Measurements from ENCODE around the gene KSR1. TPM values are rescaled to one million over a fixed set of nuclear protein-coding genes. Genes with fewer than 3 reads are reported as not detected.

Gene KSR1
- total and polyA plus RNA-seq, 2 experiments from 2014 or later, result 0.98 to 2.5 TPM

GRCh38 chr17:27657620-27658019 is 201.4 kb downstream of the KSR1 start:
- Histone ChIP-seq H3F3A (ENCODE audit: insufficient read depth) (no peaks in the 10 kb centered on the region), H3K9me2 (ENCODE audit: insufficient read depth) (no peaks in the 10 kb centered on the region), H3K4me2 (ENCODE audit: unreplicated experiment) (no peak overlapping the region), H3K4me1 (ENCODE audit: insufficient read depth) (no peaks in the 10 kb centered on the region), H3K36me3 (ENCODE audit: low read depth) (no peaks in the 10 kb centered on the region), H2AFZ (no peak overlapping the region), H3K9me3 (ENCODE audit: low read depth) (no peaks in the 10 kb centered on the region), H3K4me3 (no peak overlapping the region), H4K20me1 (ENCODE audit: insufficient read depth) (no peaks in the 10 kb centered on the region), H3K27ac (no peak overlapping the region), H3K9ac (no peak overlapping the region), H3K79me2 (ENCODE audit: insufficient read depth) (no peaks in the 10 kb centered on the region), H3K27me3 (replicated peaks; ENCODE audit: insufficient read depth) (no peaks in the 10 kb centered on the region)
- TF ChIP-seq EZH2 (IDR thresholded peaks at IDR 0.05; ENCODE audit: insufficient read depth, poor library complexity, severe bottlenecking), result no peak
- peak; percentile 17 for DNase-seq
- WGBS, 2 experiments (ENCODE audit: low coverage in 1 of 2, low lambda C conversion rate in 2 of 2, missing lambda C conversion rate in 2 of 2), result 27 to 28% methylated on average over 5 of the region's 5 CpGs
- in situ Hi-C loops (cut with MboI), result no loop called here

GRCh38 chr17:27659683-27660082 is 203.4 kb downstream of the KSR1 start:
- no peaks in the 10 kb centered on the region for H3K9me3 ChIP-seq (ENCODE audit: low read depth)
- no peaks in the 10 kb centered on the region for H3K9me2 ChIP-seq (ENCODE audit: insufficient read depth)
- no peaks in the 10 kb centered on the region for H3F3A ChIP-seq (ENCODE audit: insufficient read depth)
- no peaks in the 10 kb centered on the region for H4K20me1 ChIP-seq (ENCODE audit: insufficient read depth)
- H3K36me3 ChIP-seq (ENCODE audit: low read depth), result no peaks in the 10 kb centered on the region
- H3K4me2 ChIP-seq (ENCODE audit: unreplicated experiment), result no peak overlapping the region
- no peak overlapping the region for H3K4me3 ChIP-seq
- no peaks in the 10 kb centered on the region for H3K79me2 ChIP-seq (ENCODE audit: insufficient read depth)
- H3K27me3 ChIP-seq (replicated peaks; ENCODE audit: insufficient read depth), result no peaks in the 10 kb centered on the region
- H3K9ac ChIP-seq, result no peak overlapping the region
- H3K27ac ChIP-seq, result no peak overlapping the region
- no peak overlapping the region for H2AFZ ChIP-seq
- DNase-seq, result no peak
- TF ChIP-seq EZH2phosphoT487 (IDR thresholded peaks at IDR 0.05; ENCODE audit: insufficient read depth, low read depth) (no peak), EZH2 (IDR thresholded peaks at IDR 0.05; ENCODE audit: insufficient read depth, poor library complexity, severe bottlenecking) (no peak)
- 49 to 52% methylated on average over 6 of the region's 6 CpGs for WGBS, 2 experiments (ENCODE audit: low coverage in 1 of 2, low lambda C conversion rate in 2 of 2, missing lambda C conversion rate in 2 of 2)
- in situ Hi-C loops (cut with MboI), result no loop called here
- H3K4me1 ChIP-seq (ENCODE audit: insufficient read depth), result no peaks in the 10 kb centered on the region

- H3K79me2 ChIP-seq (ENCODE audit: insufficient read depth), result no peaks in the 10 kb centered on the region
- H3K9me3 ChIP-seq (ENCODE audit: low read depth), result no peaks in the 10 kb centered on the region
- no peaks in the 10 kb centered on the region for H4K20me1 ChIP-seq (ENCODE audit: insufficient read depth)
- no peak overlapping the region for H3K4me3 ChIP-seq
- H3K4me1 ChIP-seq (ENCODE audit: insufficient read depth), result no peaks in the 10 kb centered on the region
- H3K4me2 ChIP-seq (ENCODE audit: unreplicated experiment), result no peak overlapping the region
- H2AFZ ChIP-seq, result no peak overlapping the region
- no peak for DNase-seq
- no peak overlapping the region for H3K27ac ChIP-seq
- no peak overlapping the region for H3K9ac ChIP-seq
- in situ Hi-C loops (cut with MboI), result no loop called here
- H3K27me3 ChIP-seq (replicated peaks; ENCODE audit: insufficient read depth), result no peaks in the 10 kb centered on the region
- WGBS, 2 experiments (ENCODE audit: low coverage in 1 of 2, low lambda C conversion rate in 2 of 2, missing lambda C conversion rate in 2 of 2), result 29 to 55% methylated on average over 3 of the region's 3 CpGs
- no peaks in the 10 kb centered on the region for H3K36me3 ChIP-seq (ENCODE audit: low read depth)
- no peaks in the 10 kb centered on the region for H3K9me2 ChIP-seq (ENCODE audit: insufficient read depth)
- TF ChIP-seq EZH2phosphoT487 (IDR thresholded peaks at IDR 0.05; ENCODE audit: insufficient read depth, low read depth) (no peak), EZH2 (IDR thresholded peaks at IDR 0.05; ENCODE audit: insufficient read depth, poor library complexity, severe bottlenecking) (no peak)
- no peaks in the 10 kb centered on the region for H3F3A ChIP-seq (ENCODE audit: insufficient read depth)
Observed at GRCh38 chr17:27660436-27660835, 204.2 kb downstream of the KSR1 start.

GRCh38 chr17:27663936-27664605 is 207.8 kb downstream of the KSR1 start:
- Histone ChIP-seq H3F3A (ENCODE audit: insufficient read depth) (no peaks in the 10 kb centered on the region), H3K4me2 (ENCODE audit: unreplicated experiment) (no peak overlapping the region), H3K4me1 (ENCODE audit: insufficient read depth) (no peaks in the 10 kb centered on the region), H3K4me3 (no peak overlapping the region), H3K9ac (no peak overlapping the region), H3K9me2 (ENCODE audit: insufficient read depth) (no peaks in the 10 kb centered on the region), H3K27ac (no peak overlapping the region), H3K36me3 (ENCODE audit: low read depth) (no peaks in the 10 kb centered on the region), H4K20me1 (ENCODE audit: insufficient read depth) (no peaks in the 10 kb centered on the region), H3K79me2 (ENCODE audit: insufficient read depth) (no peaks in the 10 kb centered on the region), H3K9me3 (ENCODE audit: low read depth) (no peaks in the 10 kb centered on the region), H3K27me3 (replicated peaks; ENCODE audit: insufficient read depth) (no peaks in the 10 kb centered on the region), H2AFZ (no peak overlapping the region)
- in situ Hi-C loops (cut with MboI), result no loop called here
- 43 to 51% methylated on average over 8 of the region's 8 CpGs for WGBS, 2 experiments (ENCODE audit: low coverage in 1 of 2, low lambda C conversion rate in 2 of 2, missing lambda C conversion rate in 2 of 2)
- no peak for DNase-seq
- TF ChIP-seq EZH2phosphoT487 (IDR thresholded peaks at IDR 0.05; ENCODE audit: insufficient read depth, low read depth) (no peak), EZH2 (IDR thresholded peaks at IDR 0.05; ENCODE audit: insufficient read depth, poor library complexity, severe bottlenecking) (no peak)

- Histone ChIP-seq H3K4me2 (ENCODE audit: unreplicated experiment) (no peak overlapping the region), H3K27me3 (replicated peaks; ENCODE audit: insufficient read depth) (no peaks in the 10 kb centered on the region), H3K4me3 (no peak overlapping the region), H3F3A (ENCODE audit: insufficient read depth) (no peaks in the 10 kb centered on the region), H3K9me2 (ENCODE audit: insufficient read depth) (no peaks in the 10 kb centered on the region), H4K20me1 (ENCODE audit: insufficient read depth) (no peaks in the 10 kb centered on the region), H2AFZ (no peak overlapping the region), H3K27ac (no peak overlapping the region), H3K36me3 (ENCODE audit: low read depth) (no peaks in the 10 kb centered on the region), H3K79me2 (ENCODE audit: insufficient read depth) (no peaks in the 10 kb centered on the region), H3K9ac (no peak overlapping the region), H3K4me1 (ENCODE audit: insufficient read depth) (no peaks in the 10 kb centered on the region), H3K9me3 (ENCODE audit: low read depth) (no peaks in the 10 kb centered on the region)
- WGBS, 2 experiments (ENCODE audit: low coverage in 1 of 2, low lambda C conversion rate in 2 of 2, missing lambda C conversion rate in 2 of 2), result 11% methylated on average over 2 of the region's 2 CpGs
- TF ChIP-seq EZH2phosphoT487 (IDR thresholded peaks at IDR 0.05; ENCODE audit: insufficient read depth, low read depth) (no peak), EZH2 (IDR thresholded peaks at IDR 0.05; ENCODE audit: insufficient read depth, poor library complexity, severe bottlenecking) (no peak)
- DNase-seq, result no peak
- in situ Hi-C loops (cut with MboI), result no loop called here
Observed at GRCh38 chr17:27664606-27664965, 208.3 kb downstream of the KSR1 start.

Measured in GM23248 (cell line).